GM18858 (cell line): Measurements from ENCODE around the gene SLC52A3.
"Not testable (repeated sequence)": the region's sequence is repeated elsewhere in the genome, so short reads cannot be mapped to it uniquely, and the experiment has no call there.

ENCODE experiments used
- ATAC-seq: cut with Tn5 transposase; IDR thresholded peaks from one replicate; pipeline ENCODE4 v1.9.1; 2021; ENCODE audit not compliant: unreplicated experiment

Gene SLC52A3

DNA sequence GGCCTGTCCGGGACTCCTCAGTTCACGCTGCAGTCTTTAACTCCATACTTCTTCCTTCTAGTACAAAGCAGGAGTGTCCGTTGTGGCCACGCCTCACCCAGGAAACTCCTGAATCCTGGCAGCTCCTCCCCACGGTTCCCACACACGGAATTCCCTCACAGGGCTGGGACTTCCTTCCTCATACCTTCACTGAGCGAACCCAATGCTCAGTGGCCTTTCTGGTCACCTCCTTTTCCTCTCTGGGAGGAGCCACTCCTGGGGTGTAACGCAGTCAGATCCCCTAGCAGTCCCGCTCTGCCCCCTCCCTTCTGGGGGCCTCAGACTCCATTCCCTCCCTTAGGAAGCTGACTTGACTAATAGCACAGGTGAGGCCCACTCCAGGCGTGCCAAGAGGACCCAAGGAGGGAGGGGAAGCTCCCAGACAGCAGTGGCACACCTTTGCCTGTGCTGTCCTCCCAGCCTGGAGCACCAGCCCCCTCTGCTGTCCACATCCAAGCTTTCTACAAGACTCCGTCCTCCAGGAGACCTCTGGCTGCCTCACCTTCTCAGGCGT lies at the start of gene SLC52A3:
Gene SLC52A3, minus strand, starts transcription at position 75 of the 553 bp plus-strand sequence. CDS start 2,726 bp downstream, outside the sequence.
- no peak for ATAC-seq

DNA sequence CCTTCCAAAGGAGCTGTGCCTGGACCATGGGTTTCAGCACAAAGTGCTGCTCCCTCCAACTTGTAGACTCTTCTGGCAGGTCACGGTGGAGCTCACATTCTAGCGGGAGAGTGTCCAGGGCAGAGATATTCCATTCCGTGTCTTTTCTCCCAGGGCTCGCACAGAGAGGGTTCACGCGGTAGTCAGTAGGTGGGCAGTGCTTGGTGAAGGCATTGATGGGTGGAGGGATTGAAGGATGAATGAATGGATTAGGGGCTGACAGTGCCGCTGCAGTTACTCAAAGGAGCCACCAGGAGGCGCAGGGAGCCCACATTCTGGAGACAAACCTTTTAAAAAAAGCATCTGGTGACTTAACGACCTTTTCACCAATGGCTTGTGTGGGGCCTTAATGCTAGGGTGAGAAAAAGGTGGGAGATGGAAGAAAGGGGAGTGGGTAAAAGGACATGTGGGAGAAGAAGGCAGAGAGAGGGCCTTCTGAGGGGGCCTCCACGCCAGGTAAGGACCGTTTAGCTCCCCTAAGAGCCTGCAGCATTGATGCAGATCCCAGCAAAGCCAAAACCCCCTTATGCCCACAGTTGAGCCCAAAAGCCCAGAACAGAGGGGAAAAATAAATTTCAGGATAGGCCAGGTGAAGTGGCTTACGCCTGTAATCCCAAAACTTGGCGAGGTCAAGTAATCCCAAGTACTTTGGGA lies 47.8 kb upstream of the SLC52A3 start:
- no peak for ATAC-seq

- no peak for ATAC-seq
Measured at GRCh38 chr20:815226-815625, 46.9 kb upstream of the SLC52A3 start.

DNA sequence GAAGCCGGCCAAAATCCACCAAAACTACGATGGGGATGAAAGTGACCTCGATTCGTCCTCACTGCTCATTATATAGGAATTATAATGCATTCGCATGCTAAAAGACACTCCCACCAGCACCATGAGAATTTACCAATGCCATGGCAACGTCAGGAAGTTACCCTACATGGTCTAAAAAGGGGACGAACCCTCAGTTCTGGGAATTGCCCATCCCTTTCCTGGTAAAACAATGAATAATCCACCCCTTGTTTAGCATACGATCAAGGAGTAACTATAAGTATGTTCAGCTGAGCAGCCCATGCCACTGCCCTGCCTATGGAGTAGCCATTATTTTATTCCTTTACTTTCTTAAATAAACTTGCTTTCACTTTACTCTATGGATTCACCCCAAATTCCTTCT lies 45.1 kb upstream of the SLC52A3 start:
- no peak for ATAC-seq

- not testable (repeated sequence) for ATAC-seq
Measured at GRCh38 chr20:812435-812814, 44.1 kb upstream of the SLC52A3 start.

- not testable (repeated sequence) for ATAC-seq
Measured at GRCh38 chr20:811776-812434, 43.6 kb upstream of the SLC52A3 start.

GRCh38 chr20:805713-806112 lies 37.4 kb upstream of the SLC52A3 start:
- ATAC-seq: no peak

DNA sequence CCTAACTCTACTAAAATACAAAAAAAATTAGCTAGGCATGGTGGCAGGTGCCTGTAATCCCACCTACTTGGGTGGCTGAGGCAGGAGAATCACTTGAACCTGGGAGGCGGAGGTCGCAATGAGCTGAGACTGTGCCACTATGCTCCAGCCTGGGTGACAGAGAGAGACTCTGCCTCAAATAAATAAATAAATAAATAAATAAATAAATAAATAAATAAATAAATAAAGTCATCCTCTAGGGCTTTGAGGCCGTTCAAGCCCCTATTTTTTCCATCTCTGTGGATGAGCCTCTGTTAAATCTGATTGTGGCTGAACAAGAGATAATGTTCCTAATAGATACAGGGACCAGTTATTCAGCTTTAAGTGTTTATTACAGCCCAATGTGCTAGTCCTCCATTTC lies 33.4 kb upstream of the SLC52A3 start:
- no peak for ATAC-seq

- ATAC-seq: not testable (repeated sequence)
Measured at GRCh38 chr20:800026-800425, 31.7 kb upstream of the SLC52A3 start.

DNA sequence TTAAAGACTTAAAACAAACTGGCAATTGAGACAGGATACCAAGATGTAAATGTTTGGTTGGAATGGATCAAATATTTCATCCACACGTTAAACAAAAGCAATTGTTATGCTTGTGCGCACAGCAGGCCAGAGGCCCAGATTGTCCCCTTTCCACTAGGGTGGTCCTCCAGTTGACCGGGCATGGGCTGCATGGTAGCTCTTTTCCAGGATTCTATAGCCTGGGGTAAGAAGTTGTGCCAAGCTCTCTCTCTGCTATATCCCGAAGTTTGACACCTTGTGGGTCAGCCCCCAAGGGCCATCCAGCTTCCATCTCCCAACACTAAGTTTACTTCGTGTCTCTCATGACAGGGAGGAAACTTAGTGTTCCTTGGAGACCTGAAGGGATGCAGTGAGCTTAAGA lies 30.4 kb upstream of the SLC52A3 start:
- ATAC-seq: not testable (repeated sequence)

- ATAC-seq: no peak
Measured at GRCh38 chr20:796921-797320, 28.6 kb upstream of the SLC52A3 start.

DNA sequence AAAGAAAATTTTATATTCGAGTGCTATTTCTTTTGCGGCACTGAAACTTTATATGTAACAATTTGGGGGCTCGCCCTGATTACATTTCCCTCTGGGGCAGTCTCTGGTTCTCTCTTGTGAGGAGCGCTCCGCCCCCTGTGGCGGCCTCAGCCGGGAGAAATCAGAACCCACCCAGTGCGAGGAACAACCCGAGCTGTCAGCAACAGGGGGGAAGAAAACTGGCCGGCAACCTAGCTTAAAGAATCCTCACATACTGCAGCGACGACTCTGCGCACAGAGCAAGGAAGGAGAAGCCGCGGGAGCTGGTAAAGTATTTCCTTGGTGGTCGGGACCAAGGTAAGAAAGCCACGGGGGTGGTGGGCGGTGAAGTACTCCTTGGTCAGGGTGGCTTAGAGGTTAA lies 23.9 kb upstream of the SLC52A3 start:
- no peak for ATAC-seq

- ATAC-seq: no peak
Measured at GRCh38 chr20:791056-791455, 22.8 kb upstream of the SLC52A3 start.

GRCh38 chr20:787825-788224 lies 19.5 kb upstream of the SLC52A3 start:
- ATAC-seq: no peak

DNA sequence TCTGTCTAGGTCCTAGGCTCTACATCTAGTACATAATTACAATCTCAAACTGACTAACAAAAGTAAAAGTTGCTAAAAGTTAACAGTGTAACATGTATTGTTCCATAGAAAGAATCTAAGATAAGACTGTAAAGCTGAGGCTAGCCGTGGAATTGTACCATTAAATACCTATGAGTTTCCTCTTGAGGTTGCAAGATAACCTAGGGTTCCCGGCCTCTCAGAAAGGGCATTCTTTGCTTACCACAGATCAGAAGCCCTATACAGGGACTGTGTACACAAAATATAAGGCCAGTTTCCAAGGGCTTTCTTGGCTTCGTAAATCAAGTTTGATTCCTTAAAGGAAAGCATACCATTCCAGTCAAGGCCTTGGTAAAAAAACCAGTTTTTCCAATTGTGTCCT lies 11.5 kb upstream of the SLC52A3 start:
- no peak for ATAC-seq

- no peak for ATAC-seq
Measured at GRCh38 chr20:776165-776564, 7.9 kb upstream of the SLC52A3 start.

- no peak for ATAC-seq
Measured at GRCh38 chr20:775679-776135, 7.4 kb upstream of the SLC52A3 start.

GRCh38 chr20:774660-775057 lies 6.4 kb upstream of the SLC52A3 start:
- no peak for ATAC-seq

- ATAC-seq: no peak
Measured at GRCh38 chr20:774016-774659, 5.8 kb upstream of the SLC52A3 start.

- no peak for ATAC-seq
Measured at GRCh38 chr20:772806-773205, 4.5 kb upstream of the SLC52A3 start.

DNA sequence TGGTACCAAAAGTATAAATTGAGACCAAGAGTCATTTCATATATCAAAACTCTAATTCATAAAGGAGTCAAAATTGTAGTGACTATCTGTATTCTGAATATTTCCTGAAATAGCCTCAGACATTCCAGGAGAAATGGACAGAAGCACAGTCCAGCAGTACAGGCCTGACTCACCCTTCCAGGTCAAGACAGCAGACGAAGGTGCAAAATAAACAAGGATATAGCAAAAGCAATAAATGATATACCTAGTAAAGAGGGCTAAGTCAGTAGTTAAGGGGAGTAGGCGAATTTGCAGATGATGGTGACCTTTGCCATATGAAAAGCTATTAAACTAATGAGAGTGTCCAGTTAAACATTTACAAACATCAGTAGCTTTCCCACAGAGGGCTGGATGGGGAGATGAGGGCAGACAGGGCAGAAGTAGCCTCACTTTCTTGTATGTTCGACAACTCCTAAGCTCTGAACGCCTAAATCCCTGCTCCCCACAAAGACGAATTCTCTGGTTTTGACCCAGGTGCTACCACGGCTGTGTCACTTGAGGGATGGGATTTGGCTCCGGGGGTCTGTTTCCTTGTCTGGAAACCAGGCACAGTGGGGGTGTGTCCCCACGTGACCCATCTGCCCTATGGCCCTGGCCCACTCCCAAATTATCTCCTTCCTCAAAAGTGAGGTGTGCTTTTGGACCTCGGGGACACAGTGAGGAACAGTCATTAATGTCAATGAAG lies 3.6 kb upstream of the SLC52A3 start:
- ATAC-seq: no peak
